Activated T-helper 17 cell treated with anti-CD3 and anti-CD28 coated beads, Interleukin-2, amount 50 U/mL, for 72 hours (primary cell): ENCODE measurements around the gene HERC3. TPM values are rescaled to one million over a fixed set of nuclear protein-coding genes. Genes with fewer than 3 reads are reported as not detected.

ENCODE experiments used
- ATAC-seq: fragments of 150-1000 bp; cut with Tn5 transposase; replicated peaks from 2 replicates; pipeline ENCODE4 v1.10.0; 2021; ENCODE audit warnings: mild to moderate bottlenecking, moderate library complexity
- H3K27ac Mint-ChIP-seq: one replicate; pipeline ENCODE4 v1.8.0; 2022; ENCODE audit warnings: mixed read lengths
- H3K27me3 Mint-ChIP-seq: one replicate; pipeline ENCODE4 v1.8.0; 2022; ENCODE audit warnings: mixed read lengths
- H3K36me3 Mint-ChIP-seq: one replicate; pipeline ENCODE4 v1.8.0; 2022; ENCODE audit warnings: low read depth, mild to moderate bottlenecking, mixed read lengths
- H3K4me1 Mint-ChIP-seq: one replicate; pipeline ENCODE4 v1.8.0; 2022; ENCODE audit warnings: mixed read lengths
- H3K4me3 Mint-ChIP-seq: one replicate; pipeline ENCODE4 v1.8.0; 2022; ENCODE audit warnings: mild to moderate bottlenecking, mixed read lengths
- H3K9me3 Mint-ChIP-seq: one replicate; pipeline ENCODE4 v1.8.0; 2022; ENCODE audit warnings: mixed read lengths
- total RNA-seq, 2 donors: library from RNA; stranded (reverse); gene quantifications; one replicate each; pipeline ENCODE4 v1.2.3, GENCODE V29; 2022

The HERC3 gene
- total RNA-seq, 2 donors from 2014 or later, result 31.6 to 159 TPM

DNA sequence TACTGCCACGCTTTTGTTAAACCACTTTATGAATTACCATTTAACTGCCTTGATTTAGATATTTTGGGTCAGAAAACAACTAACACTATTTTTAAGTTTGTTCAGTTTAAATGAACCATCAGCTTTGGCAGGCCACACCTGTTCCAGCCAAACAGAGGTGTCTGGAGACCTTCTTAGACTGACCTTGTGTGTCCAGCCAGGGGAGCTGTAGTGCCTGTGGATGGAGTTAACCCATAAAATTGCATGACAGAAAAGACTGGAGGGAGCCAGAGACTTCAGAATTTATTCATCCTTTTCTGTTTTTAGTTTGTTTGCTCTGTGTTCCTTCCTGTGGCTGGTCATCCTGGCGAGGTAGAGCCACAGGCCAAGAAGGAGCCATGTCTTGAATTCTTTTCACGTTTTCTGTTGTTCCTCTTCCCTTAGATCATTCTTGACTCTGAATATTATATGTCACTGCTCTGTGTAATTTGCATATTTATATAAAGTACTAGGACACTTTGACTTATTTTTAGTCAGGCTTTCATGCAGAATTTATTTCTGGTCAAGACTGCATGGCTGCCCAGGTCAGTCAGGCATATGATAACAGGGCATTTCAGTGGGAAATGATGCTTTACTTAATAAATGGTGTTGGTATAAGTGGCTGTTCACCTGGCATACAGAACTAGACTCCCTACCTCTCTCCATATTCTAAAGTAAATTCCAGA is 26.7 kb downstream of the HERC3 start:
- Mint-ChIP-seq H3K4me3 (no peak overlapping the region), H3K27ac (no peak overlapping the region), H3K27me3 (no peaks in the 10 kb centered on the region), H3K36me3 (peaks cover 62% of the 10 kb centered on the region), H3K4me1 (peaks cover 33% of the 10 kb centered on the region), H3K9me3 (peaks cover 2% of the 10 kb centered on the region)
- ATAC-seq, result no peak

GRCh38 chr4:88619971-88620370 is 27.7 kb downstream of the HERC3 start:
- no peak overlapping the region for H3K4me3 Mint-ChIP-seq
- H3K4me1 Mint-ChIP-seq, result peaks cover 28% of the 10 kb centered on the region

DNA sequence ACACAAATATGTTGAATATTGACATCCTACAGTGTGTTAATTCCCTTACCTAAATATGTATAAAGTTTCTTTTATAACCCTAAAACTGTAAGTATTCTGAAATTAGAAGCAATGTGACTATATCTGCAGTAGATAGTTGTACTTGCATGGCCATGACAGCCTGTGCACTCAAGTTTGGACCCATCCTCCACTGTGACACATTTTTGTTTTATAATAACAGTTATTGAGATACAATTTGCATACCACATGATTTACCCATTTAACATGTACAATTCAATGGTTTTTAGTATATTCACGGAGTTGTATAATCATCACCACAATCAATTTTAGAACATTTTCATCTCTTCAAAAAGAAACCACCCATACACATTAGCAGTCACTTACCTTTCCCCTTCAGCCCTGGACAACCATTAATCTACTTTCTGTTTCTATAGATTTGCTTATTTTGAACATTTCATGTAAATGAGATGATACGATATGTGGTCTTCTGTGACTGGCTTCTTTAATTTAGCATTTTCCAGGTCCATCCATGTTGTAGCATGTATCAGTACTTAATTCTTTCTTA is 29.6 kb downstream of the HERC3 start:
- Mint-ChIP-seq H3K27ac (peak overlapping the region; percentile 23), H3K36me3 (peaks cover 66% of the 10 kb centered on the region), H3K27me3 (no peaks in the 10 kb centered on the region), H3K4me3 (no peak overlapping the region), H3K4me1 (peaks cover 21% of the 10 kb centered on the region), H3K9me3 (peaks cover 4% of the 10 kb centered on the region)
- ATAC-seq, result peak; percentile 45

More at GRCh38 chr4:88619971-88620370, 27.7 kb downstream of the HERC3 start:
- Mint-ChIP-seq H3K36me3 (peaks cover 65% of the 10 kb centered on the region), H3K27me3 (no peaks in the 10 kb centered on the region), H3K27ac (no peak overlapping the region), H3K9me3 (peaks cover 4% of the 10 kb centered on the region)
- ATAC-seq, result no peak

DNA sequence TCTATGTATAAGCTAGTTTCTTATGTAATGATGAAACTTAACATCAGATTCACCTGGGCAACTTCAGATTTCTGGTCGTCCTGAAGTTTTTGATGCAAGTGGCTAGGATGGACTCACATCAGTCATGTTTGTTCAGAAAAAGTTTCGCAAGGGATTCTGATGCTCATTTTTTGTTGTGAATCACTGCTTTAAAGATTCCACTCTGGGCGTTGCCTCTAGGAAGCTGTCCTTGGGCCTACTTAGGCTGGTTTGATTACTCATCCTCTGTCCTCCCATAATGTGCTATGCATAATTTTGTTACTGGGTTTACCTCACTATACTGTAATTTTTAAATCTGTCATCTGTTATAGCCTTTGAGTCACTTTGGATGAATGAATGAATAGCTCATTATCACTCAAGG is 30.8 kb downstream of the HERC3 start:
- Mint-ChIP-seq H3K27ac (no peak overlapping the region), H3K4me1 (peaks cover 21% of the 10 kb centered on the region), H3K4me3 (no peak overlapping the region), H3K9me3 (peaks cover 4% of the 10 kb centered on the region), H3K36me3 (peaks cover 57% of the 10 kb centered on the region), H3K27me3 (no peaks in the 10 kb centered on the region)
- ATAC-seq, result peak; percentile 95

GRCh38 chr4:88628746-88629145 is 36.5 kb downstream of the HERC3 start:
- Mint-ChIP-seq H3K36me3 (peaks cover 45% of the 10 kb centered on the region), H3K9me3 (peaks cover 7% of the 10 kb centered on the region), H3K4me3 (no peak overlapping the region), H3K27ac (no peak overlapping the region), H3K4me1 (peaks cover 23% of the 10 kb centered on the region), H3K27me3 (no peaks in the 10 kb centered on the region)
- ATAC-seq, result no peak

DNA sequence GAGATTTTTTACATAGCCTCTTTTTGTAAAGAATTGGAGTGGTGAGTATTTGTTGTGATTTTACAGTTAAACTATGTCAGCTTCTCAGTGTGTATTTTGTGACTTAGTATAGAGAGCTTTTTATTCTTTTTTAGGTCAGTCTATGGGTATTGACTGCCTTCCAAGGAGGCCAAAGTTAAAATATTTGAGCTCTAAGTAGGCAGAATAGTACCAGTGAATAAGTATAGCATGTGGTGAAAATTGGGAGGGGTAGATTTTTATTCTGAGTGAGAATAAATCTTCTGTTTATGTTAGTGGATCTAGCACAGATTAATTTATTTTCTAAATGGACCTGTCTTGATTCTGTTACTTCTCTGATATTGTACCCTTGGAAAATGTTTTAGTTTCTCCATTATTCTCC is 37.5 kb downstream of the HERC3 start:
- H3K4me3 Mint-ChIP-seq, result no peak overlapping the region
- H3K36me3 Mint-ChIP-seq, result peaks cover 35% of the 10 kb centered on the region
- H3K27ac Mint-ChIP-seq, result peak overlapping the region; percentile 62
- no peak for ATAC-seq
- H3K4me1 Mint-ChIP-seq, result peaks cover 25% of the 10 kb centered on the region
- H3K9me3 Mint-ChIP-seq, result peaks cover 4% of the 10 kb centered on the region
- no peaks in the 10 kb centered on the region for H3K27me3 Mint-ChIP-seq

- ATAC-seq, result peak; percentile 97
- H3K27ac Mint-ChIP-seq, result peak overlapping the region; percentile 65
- H3K4me1 Mint-ChIP-seq, result peaks cover 32% of the 10 kb centered on the region
- H3K36me3 Mint-ChIP-seq, result peaks cover 35% of the 10 kb centered on the region
- H3K4me3 Mint-ChIP-seq, result no peak overlapping the region
- H3K9me3 Mint-ChIP-seq, result peaks cover 4% of the 10 kb centered on the region
- H3K27me3 Mint-ChIP-seq, result no peaks in the 10 kb centered on the region
These were observed 38.5 kb downstream of the HERC3 start for GRCh38 chr4:88630756-88631155.

DNA sequence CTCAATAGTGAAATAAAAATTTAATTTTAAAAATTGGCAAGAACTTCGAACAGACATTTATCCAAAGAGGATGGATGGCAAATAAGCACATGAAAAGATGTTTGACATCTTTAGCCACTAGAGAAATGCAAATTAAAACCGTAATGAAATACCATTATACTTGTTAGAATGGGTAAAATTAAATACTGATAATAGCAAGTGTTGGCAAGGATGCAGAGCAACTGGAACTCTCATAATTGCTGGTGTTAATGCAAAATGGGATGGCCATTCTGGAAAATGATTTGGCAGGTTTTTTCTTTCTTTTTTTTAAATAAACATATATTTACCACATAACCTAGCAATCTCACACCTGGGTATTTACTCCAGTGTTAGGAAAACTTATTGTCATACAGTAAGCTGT is 51.7 kb downstream of the HERC3 start:
- no peaks in the 10 kb centered on the region for H3K9me3 Mint-ChIP-seq
- no peaks in the 10 kb centered on the region for H3K27me3 Mint-ChIP-seq
- no peak overlapping the region for H3K27ac Mint-ChIP-seq
- ATAC-seq, result no peak
- peaks cover 32% of the 10 kb centered on the region for H3K4me1 Mint-ChIP-seq
- peaks cover 5% of the 10 kb centered on the region for H3K36me3 Mint-ChIP-seq
- no peak overlapping the region for H3K4me3 Mint-ChIP-seq

GRCh38 chr4:88645994-88646393 is 53.7 kb downstream of the HERC3 start:
- H3K4me3 Mint-ChIP-seq, result no peak overlapping the region
- peak; percentile 44 for ATAC-seq
- H3K27ac Mint-ChIP-seq, result peak overlapping the region; percentile 11
- H3K36me3 Mint-ChIP-seq, result peaks cover 17% of the 10 kb centered on the region
- no peaks in the 10 kb centered on the region for H3K27me3 Mint-ChIP-seq
- H3K9me3 Mint-ChIP-seq, result no peaks in the 10 kb centered on the region
- peaks cover 30% of the 10 kb centered on the region for H3K4me1 Mint-ChIP-seq

- Mint-ChIP-seq H3K27ac (peak overlapping the region; percentile 11), H3K4me3 (no peak overlapping the region), H3K36me3 (peaks cover 22% of the 10 kb centered on the region), H3K4me1 (peaks cover 30% of the 10 kb centered on the region), H3K27me3 (no peaks in the 10 kb centered on the region), H3K9me3 (no peaks in the 10 kb centered on the region)
- peak; percentile 31 for ATAC-seq
These were observed 54.4 kb downstream of the HERC3 start for GRCh38 chr4:88646528-88647280.

GRCh38 chr4:88649716-88650115 is 57.4 kb downstream of the HERC3 start:
- H3K9me3 Mint-ChIP-seq, result no peaks in the 10 kb centered on the region
- no peak overlapping the region for H3K4me3 Mint-ChIP-seq
- peaks cover 43% of the 10 kb centered on the region for H3K4me1 Mint-ChIP-seq
- H3K27me3 Mint-ChIP-seq, result no peaks in the 10 kb centered on the region
- peaks cover 48% of the 10 kb centered on the region for H3K36me3 Mint-ChIP-seq
- H3K27ac Mint-ChIP-seq, result no peak overlapping the region
- ATAC-seq, result no peak

- Mint-ChIP-seq H3K9me3 (no peaks in the 10 kb centered on the region), H3K36me3 (peaks cover 85% of the 10 kb centered on the region), H3K27ac (peak overlapping the region; percentile 26), H3K27me3 (no peaks in the 10 kb centered on the region), H3K4me1 (peaks cover 38% of the 10 kb centered on the region), H3K4me3 (no peak overlapping the region)
- ATAC-seq, result peak; percentile 64
These were observed 61.2 kb downstream of the HERC3 start for GRCh38 chr4:88653371-88653946.

- H3K4me1 Mint-ChIP-seq, result peaks cover 30% of the 10 kb centered on the region
- peaks cover 88% of the 10 kb centered on the region for H3K36me3 Mint-ChIP-seq
- H3K9me3 Mint-ChIP-seq, result no peaks in the 10 kb centered on the region
- H3K4me3 Mint-ChIP-seq, result no peak overlapping the region
- H3K27ac Mint-ChIP-seq, result peak overlapping the region; percentile 71
- no peaks in the 10 kb centered on the region for H3K27me3 Mint-ChIP-seq
- no peak for ATAC-seq
These were observed 62.9 kb downstream of the HERC3 start for GRCh38 chr4:88655226-88655625.

- H3K4me3 Mint-ChIP-seq, result no peak overlapping the region
- peaks cover 94% of the 10 kb centered on the region for H3K36me3 Mint-ChIP-seq
- ATAC-seq, result peak; percentile 82
- H3K27me3 Mint-ChIP-seq, result no peaks in the 10 kb centered on the region
- H3K9me3 Mint-ChIP-seq, result no peaks in the 10 kb centered on the region
- H3K27ac Mint-ChIP-seq, result peak overlapping the region; percentile 44
- peaks cover 16% of the 10 kb centered on the region for H3K4me1 Mint-ChIP-seq
These were observed 67.0 kb downstream of the HERC3 start for GRCh38 chr4:88659055-88659889.
